GM12892 (cell line): Measurements from ENCODE around the gene TDRD12.
"Not testable (repeated sequence)": the region's sequence is repeated elsewhere in the genome, so short reads cannot be mapped to it uniquely, and the experiment has no call there.

Experiments
- DNase-seq: peaks from one replicate; pipeline ENCODE4 v3.0.0; 2011; ENCODE audit not compliant: insufficient read length
- FAIRE-seq: peaks from 2 replicates; lab custom pipeline; 2011; peaks lifted over from hg19 to GRCh38; lab: Jason Lieb, UNC
- POLR2A ChIP-seq: IDR thresholded peaks from 2 replicates; pipeline ENCODE4 v1.6.1; 2011; ENCODE audit warnings: low read depth, low read length, control low read depth
- POLR2AphosphoS5 ChIP-seq: IDR thresholded peaks from 2 replicates; pipeline ENCODE4 v1.6.1; 2011; ENCODE audit warnings: low read depth, low read length, control low read depth
- TAF1 ChIP-seq: IDR thresholded peaks from 2 replicates; pipeline ENCODE4 v1.6.1; 2011; ENCODE audit warnings: low read depth, mild to moderate bottlenecking, control low read depth, low read length, borderline replicate concordance

The TDRD12 gene

GRCh38 chr19:32837531-32837930, 118.0 kb downstream of the TDRD12 start:
- FAIRE-seq (no peak), DNase-seq (no peak)
- TF ChIP-seq TAF1: no peak
- no peak for TF ChIP-seq POLR2A
- no peak for TF ChIP-seq POLR2AphosphoS5

DNA sequence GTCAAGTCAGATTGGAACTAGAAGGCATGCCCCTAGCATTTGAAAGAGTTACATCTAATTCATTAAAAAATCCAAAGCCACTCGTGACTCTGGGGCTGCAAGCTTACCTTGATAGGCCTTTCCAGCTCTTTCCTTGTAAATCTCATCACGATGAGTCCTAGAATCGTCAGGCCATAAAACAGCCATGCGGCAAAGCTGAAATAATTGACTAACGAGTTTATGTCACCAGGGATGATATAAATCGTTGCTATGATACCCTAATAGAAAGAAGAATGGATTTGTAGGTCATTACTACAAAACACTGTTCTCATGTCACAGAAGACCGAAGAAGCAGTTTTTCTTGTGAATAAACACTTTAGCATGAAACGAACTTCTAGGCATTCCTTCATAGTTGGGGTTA, 122.5 kb downstream of the TDRD12 start:
- DNase-seq (no peak), FAIRE-seq (no peak)
- TF ChIP-seq POLR2A (no peak), TAF1 (no peak), POLR2AphosphoS5 (no peak)

DNA sequence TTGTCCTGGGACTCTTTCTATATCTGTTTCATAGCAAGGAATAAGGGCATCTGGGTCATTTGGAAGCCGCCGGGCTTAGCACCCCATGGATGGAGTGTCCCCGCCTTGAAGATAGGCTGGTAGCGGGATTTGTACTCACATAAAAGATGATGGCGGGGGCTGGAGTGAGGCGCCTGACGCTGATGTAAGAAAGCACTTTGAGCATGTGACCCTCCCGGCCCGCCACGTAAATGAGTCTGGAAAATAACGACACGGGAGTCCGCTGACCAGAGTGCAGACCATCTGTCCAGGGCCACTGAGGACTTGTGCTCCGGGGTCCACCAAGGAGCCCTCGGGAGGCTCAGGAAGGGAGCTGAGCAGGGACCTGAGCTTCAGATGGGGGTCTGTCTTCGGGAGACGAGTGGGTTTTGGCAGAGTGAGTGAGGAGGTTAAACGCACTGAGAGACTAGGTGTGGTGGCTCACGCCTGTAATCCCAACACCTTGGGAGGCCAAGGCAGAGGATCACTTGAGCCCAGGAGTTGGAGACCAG, 124.2 kb downstream of the TDRD12 start:
- FAIRE-seq (no peak), DNase-seq (no peak)
- TF ChIP-seq POLR2AphosphoS5 (no peak), POLR2A (no peak), TAF1 (no peak)

DNA sequence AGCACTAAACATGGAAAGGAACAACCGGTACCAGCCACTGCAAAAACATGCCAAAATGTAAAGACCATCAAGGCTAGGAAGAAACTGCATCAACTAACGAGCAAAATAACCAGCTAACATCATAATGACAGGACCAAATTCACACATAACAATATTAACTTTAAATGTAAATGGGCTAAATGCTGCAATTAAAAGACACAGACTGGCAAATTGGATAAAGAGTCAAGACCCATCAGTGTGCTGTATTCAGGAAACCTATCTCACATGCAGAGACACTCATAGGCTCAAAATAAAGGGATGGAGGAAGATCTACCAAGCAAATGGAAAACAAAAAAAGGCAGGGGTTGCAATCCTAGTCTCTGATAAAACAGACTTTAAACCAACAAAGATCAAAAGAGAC, 128.5 kb downstream of the TDRD12 start:
- not testable (repeated sequence) for FAIRE-seq, DNase-seq

DNA sequence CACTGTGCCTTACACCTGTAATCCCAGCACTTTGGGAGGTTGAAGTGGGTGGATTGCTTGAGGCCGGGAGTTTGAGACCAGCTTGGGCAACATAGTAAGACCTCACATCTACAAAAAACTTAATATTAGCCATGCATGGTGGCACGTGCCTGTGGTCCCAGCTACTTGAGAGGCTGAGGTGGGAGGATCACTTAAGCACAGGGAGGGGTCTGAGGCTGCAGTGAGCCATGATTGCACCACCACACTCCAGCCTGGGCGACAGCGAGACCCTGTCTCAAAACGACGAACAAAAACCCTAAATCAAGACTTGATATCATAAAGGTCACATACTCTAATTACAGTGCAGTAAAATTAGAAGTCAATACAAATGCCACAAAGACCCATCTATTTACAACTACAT, 132.6 kb downstream of the TDRD12 start:
- DNase-seq: no peak
- TF ChIP-seq POLR2A (no peak), POLR2AphosphoS5 (no peak), TAF1 (no peak)
- FAIRE-seq: no peak

GRCh38 chr19:32856818-32857217, 137.3 kb downstream of the TDRD12 start:
- not testable (repeated sequence) for FAIRE-seq, DNase-seq

DNA sequence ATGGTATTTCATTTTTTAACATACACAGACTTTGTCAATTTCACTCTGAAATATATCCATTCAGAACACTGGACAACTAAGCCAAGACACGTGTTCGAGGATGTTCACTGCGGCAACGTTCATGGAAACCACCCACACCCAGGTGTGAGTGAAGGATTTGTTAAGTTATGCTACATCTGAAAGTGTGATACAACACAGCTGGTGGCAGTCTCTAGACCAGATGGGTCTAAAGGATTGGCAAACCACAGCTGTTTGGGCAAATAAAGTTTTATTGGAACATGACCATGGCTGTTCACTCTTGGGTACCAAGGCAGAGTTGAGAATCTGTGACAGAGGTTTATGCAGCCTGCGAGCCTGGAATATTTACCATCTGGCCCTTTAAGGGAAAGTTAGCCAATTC, 138.0 kb downstream of the TDRD12 start:
- no peak for TF ChIP-seq TAF1
- no peak for TF ChIP-seq POLR2AphosphoS5
- no peak for TF ChIP-seq POLR2A
- FAIRE-seq (no peak), DNase-seq (no peak)

DNA sequence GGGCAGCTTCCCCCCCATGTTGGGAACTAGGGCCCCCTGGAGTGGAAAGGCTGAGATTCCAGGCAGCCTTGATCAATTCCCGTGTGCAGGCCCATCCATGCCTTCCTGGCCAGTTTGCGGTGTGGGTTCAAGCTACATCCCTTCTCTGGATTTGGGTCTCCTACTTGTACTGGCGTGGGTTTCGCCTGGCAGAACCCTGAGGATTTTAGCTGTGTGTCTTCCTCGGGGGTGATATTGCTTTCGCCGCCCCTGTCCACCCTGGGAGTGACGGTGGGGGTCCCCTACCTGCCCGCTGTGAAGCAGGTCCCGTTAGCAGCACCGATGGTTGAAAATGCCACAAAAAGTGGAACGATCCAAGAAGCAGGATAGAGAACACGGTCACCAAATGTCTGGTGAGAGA, 138.6 kb downstream of the TDRD12 start:
- DNase-seq (no peak), FAIRE-seq (no peak)
- no peak for TF ChIP-seq TAF1
- no peak for TF ChIP-seq POLR2A
- no peak for TF ChIP-seq POLR2AphosphoS5

- no peak for DNase-seq
- TF ChIP-seq POLR2AphosphoS5 (no peak), POLR2A (no peak), TAF1 (no peak)
- no peak for FAIRE-seq
Measured at GRCh38 chr19:32858559-32858958, 139.0 kb downstream of the TDRD12 start.

- no peak for FAIRE-seq
- no peak for DNase-seq
- no peak for TF ChIP-seq POLR2AphosphoS5
- no peak for TF ChIP-seq POLR2A
- no peak for TF ChIP-seq TAF1
Measured at GRCh38 chr19:32859591-32859990, 140.0 kb downstream of the TDRD12 start.

- DNase-seq: no peak
- TF ChIP-seq TAF1 (no peak), POLR2A (no peak), POLR2AphosphoS5 (no peak)
- no peak for FAIRE-seq
Measured at GRCh38 chr19:32861596-32861995, 142.0 kb downstream of the TDRD12 start.

DNA sequence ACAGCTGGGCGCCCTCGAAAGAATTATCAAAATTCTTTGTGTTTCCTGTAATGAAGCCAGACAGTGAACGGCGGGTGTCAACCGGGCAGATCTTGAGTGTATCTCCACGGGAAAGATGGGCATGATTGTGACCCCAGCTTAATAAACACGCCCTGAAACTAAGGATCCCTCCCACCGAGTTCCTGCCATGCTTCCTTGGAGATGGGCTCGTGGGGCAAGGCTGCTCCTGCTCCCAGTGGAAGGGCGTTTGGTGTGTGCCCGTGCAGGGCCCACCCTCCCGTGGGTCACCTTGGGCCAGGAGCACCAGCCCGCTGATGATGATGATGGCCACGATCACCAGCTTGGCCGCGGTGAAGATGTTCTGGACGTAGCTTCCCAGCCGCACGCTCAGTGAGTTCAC, 142.6 kb downstream of the TDRD12 start:
- no peak for FAIRE-seq
- TF ChIP-seq TAF1 (no peak), POLR2A (no peak), POLR2AphosphoS5 (no peak)

GRCh38 chr19:32862741-32863140, 143.2 kb downstream of the TDRD12 start:
- no peak for DNase-seq
- no peak for TF ChIP-seq TAF1
- TF ChIP-seq POLR2A: no peak
- no peak for TF ChIP-seq POLR2AphosphoS5
- no peak for FAIRE-seq

More for the DNA sequence above, 142.6 kb downstream of the TDRD12 start:
- no peak for DNase-seq
